ENCODE measurements around the gene DNAJC7.
"Not testable (repeated sequence)": the region's sequence is repeated elsewhere in the genome, so short reads cannot be mapped to it uniquely, and the experiment has no call there.

The DNAJC7 gene

GRCh38 chr17:42018988-42019387 is 1.7 kb upstream of the DNAJC7 start:
- Histone ChIP-seq H3K36me3 (ENCODE audit: insufficient read depth, insufficient read length, low read length) (peaks cover 39% of the 10 kb centered on the region), H3K4me1 (ENCODE audit: insufficient read depth, insufficient read length) (peaks cover 6% of the 10 kb centered on the region)

GRCh38 chr17:42018339-42018738 is 1.1 kb upstream of the DNAJC7 start:
- no peaks in the 10 kb centered on the region for H3K9me3 ChIP-seq (ENCODE audit: insufficient read depth, low read length)
- no peaks in the 10 kb centered on the region for H3K27me3 ChIP-seq (ENCODE audit: insufficient read depth, insufficient read length)
- peaks cover 33% of the 10 kb centered on the region for H3K36me3 ChIP-seq (ENCODE audit: insufficient read depth, insufficient read length, low read length)
- DNase-seq (ENCODE audit: low read depth, low spot score) = no peak
- TF ChIP-seq YY1 (IDR thresholded peaks at IDR 0.05; ENCODE audit: insufficient read depth, insufficient read length) (no peak), ZNF274 (IDR thresholded peaks at IDR 0.05; ENCODE audit: low read depth, low read length) (no peak), SUZ12 (IDR thresholded peaks at IDR 0.05; ENCODE audit: extremely low read depth, insufficient read depth, insufficient read length) (no peak)
- peak overlapping the region; percentile 97 for H3K9ac ChIP-seq (ENCODE audit: insufficient read length, low read depth)
- no peaks in the 10 kb centered on the region for H3K4me1 ChIP-seq (ENCODE audit: insufficient read depth, insufficient read length)
- peak overlapping the region; percentile 94 for H3K4me3 ChIP-seq (ENCODE audit: insufficient read length, low read depth)

More at GRCh38 chr17:42018988-42019387, 1.7 kb upstream of the DNAJC7 start:
- TF ChIP-seq YY1 (IDR thresholded peaks at IDR 0.05; ENCODE audit: insufficient read depth, insufficient read length) = no peak
- no peak for TF ChIP-seq ZNF274 (IDR thresholded peaks at IDR 0.05; ENCODE audit: low read depth, low read length)
- TF ChIP-seq SUZ12 (IDR thresholded peaks at IDR 0.05; ENCODE audit: extremely low read depth, insufficient read depth, insufficient read length) = no peak
- no peak overlapping the region for H3K4me3 ChIP-seq (ENCODE audit: insufficient read length, low read depth)
- no peaks in the 10 kb centered on the region for H3K9me3 ChIP-seq (ENCODE audit: insufficient read depth, low read length)
- DNase-seq (ENCODE audit: low read depth, low spot score) = no peak
- no peaks in the 10 kb centered on the region for H3K27me3 ChIP-seq (ENCODE audit: insufficient read depth, insufficient read length)
- H3K9ac ChIP-seq (ENCODE audit: insufficient read length, low read depth) = no peak overlapping the region

DNA sequence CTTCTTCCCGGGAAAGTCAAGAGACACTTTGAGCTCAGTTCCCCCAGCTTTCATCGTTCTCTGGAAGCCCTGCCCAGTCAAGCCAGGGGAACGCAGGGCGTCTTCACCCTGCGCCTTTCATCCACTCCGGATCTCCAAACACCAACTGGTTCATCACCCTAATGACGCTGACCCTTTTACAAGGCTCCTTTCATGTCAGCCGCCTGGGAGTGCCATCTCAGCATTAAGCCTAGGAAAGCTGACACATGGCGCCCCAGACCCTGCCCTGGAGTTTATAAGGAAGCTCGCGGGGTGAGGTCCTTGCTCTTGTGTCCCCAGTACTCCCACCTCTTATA is 594 bp upstream of the DNAJC7 start:
- H3K9ac ChIP-seq (ENCODE audit: insufficient read length, low read depth) = peak overlapping the region; percentile 97
- DNase-seq (ENCODE audit: low read depth, low spot score) = no peak
- TF ChIP-seq SUZ12 (IDR thresholded peaks at IDR 0.05; ENCODE audit: extremely low read depth, insufficient read depth, insufficient read length) = no peak
- no peak for TF ChIP-seq YY1 (IDR thresholded peaks at IDR 0.05; ENCODE audit: insufficient read depth, insufficient read length)
- TF ChIP-seq ZNF274 (IDR thresholded peaks at IDR 0.05; ENCODE audit: low read depth, low read length) = no peak
- H3K36me3 ChIP-seq (ENCODE audit: insufficient read depth, insufficient read length, low read length) = peaks cover 33% of the 10 kb centered on the region
- H3K27me3 ChIP-seq (ENCODE audit: insufficient read depth, insufficient read length) = no peaks in the 10 kb centered on the region
- H3K9me3 ChIP-seq (ENCODE audit: insufficient read depth, low read length) = no peaks in the 10 kb centered on the region
- H3K4me1 ChIP-seq (ENCODE audit: insufficient read depth, insufficient read length) = no peaks in the 10 kb centered on the region
- peak overlapping the region; percentile 94 for H3K4me3 ChIP-seq (ENCODE audit: insufficient read length, low read depth)

- DNase-seq (ENCODE audit: low read depth, low spot score) = no peak
- no peaks in the 10 kb centered on the region for H3K27me3 ChIP-seq (ENCODE audit: insufficient read depth, insufficient read length)
- peaks cover 33% of the 10 kb centered on the region for H3K36me3 ChIP-seq (ENCODE audit: insufficient read depth, insufficient read length, low read length)
- peak overlapping the region; percentile 97 for H3K9ac ChIP-seq (ENCODE audit: insufficient read length, low read depth)
- no peaks in the 10 kb centered on the region for H3K9me3 ChIP-seq (ENCODE audit: insufficient read depth, low read length)
- no peak for TF ChIP-seq SUZ12 (IDR thresholded peaks at IDR 0.05; ENCODE audit: extremely low read depth, insufficient read depth, insufficient read length)
- no peak for TF ChIP-seq YY1 (IDR thresholded peaks at IDR 0.05; ENCODE audit: insufficient read depth, insufficient read length)
- no peak for TF ChIP-seq ZNF274 (IDR thresholded peaks at IDR 0.05; ENCODE audit: low read depth, low read length)
- H3K4me3 ChIP-seq (ENCODE audit: insufficient read length, low read depth) = peak overlapping the region; percentile 94
- no peaks in the 10 kb centered on the region for H3K4me1 ChIP-seq (ENCODE audit: insufficient read depth, insufficient read length)
These were observed 818 bp downstream of the DNAJC7 start for GRCh38 chr17:42016411-42016831.

DNA sequence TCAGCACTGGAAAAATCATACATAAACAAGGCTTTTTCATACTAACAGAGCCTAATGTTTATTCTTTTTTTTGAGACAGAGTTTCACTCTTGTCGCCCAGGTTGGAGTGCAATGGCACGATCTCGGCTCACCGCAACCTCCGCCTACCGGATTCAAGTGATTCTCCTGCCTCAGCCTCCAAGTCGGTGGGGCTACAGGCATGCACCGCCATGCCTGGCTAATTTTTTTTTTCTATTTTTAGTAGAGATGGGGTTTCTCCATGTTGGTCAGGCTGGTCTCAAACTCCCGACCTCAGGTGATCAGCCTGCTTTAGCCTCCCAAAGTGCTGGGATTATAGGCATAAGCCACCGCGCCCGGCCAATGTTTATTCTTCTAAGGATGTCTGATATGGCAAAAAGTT is 3.5 kb downstream of the DNAJC7 start:
- peaks cover 52% of the 10 kb centered on the region for H3K36me3 ChIP-seq (ENCODE audit: insufficient read depth, insufficient read length, low read length)
- H3K9me3 ChIP-seq (ENCODE audit: insufficient read depth, low read length); H3K9ac ChIP-seq (ENCODE audit: insufficient read length, low read depth); DNase-seq (ENCODE audit: low read depth, low spot score); H3K4me1 ChIP-seq (ENCODE audit: insufficient read depth, insufficient read length); H3K4me3 ChIP-seq (ENCODE audit: insufficient read length, low read depth); H3K27me3 ChIP-seq (ENCODE audit: insufficient read depth, insufficient read length): not testable (repeated sequence)

GRCh38 chr17:42012363-42012762 is 4.9 kb downstream of the DNAJC7 start:
- not testable (repeated sequence) for H3K4me3 ChIP-seq (ENCODE audit: insufficient read length, low read depth); H3K9me3 ChIP-seq (ENCODE audit: insufficient read depth, low read length); H3K9ac ChIP-seq (ENCODE audit: insufficient read length, low read depth); H3K27me3 ChIP-seq (ENCODE audit: insufficient read depth, insufficient read length); H3K4me1 ChIP-seq (ENCODE audit: insufficient read depth, insufficient read length); DNase-seq (ENCODE audit: low read depth, low spot score)
- H3K36me3 ChIP-seq (ENCODE audit: insufficient read depth, insufficient read length, low read length) = peaks cover 54% of the 10 kb centered on the region

DNA sequence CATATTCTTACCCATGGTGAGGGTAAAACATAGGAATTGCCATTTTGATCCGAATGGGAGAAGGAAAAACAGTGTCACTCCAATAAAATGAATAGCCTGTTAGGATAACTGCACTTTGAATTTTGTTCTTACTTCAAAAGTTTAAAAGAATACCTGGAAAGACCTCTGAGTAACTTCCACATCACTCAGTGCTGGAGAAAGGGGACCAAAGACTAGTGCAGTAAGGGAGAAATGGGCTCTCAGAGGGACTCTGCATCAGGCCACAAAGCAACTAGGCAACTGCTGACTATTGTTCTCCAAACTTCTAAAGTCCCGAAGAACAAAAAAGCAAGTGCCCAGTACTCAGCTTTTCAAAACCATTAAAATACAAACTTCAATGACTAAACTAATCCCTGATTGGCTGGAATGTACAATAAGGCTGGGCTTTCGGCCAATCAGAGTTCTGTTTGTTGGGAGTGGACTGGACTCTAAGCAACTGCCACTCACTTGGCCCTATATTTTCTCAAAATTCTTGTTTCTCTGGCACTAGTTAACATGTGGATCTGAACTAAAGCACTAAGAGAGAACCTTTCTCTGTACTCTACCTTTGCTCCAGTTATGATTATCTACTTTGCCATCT is 6.2 kb downstream of the DNAJC7 start:
- no peak for DNase-seq (ENCODE audit: low read depth, low spot score)
- H3K36me3 ChIP-seq (ENCODE audit: insufficient read depth, insufficient read length, low read length) = peaks cover 61% of the 10 kb centered on the region
- H3K4me1 ChIP-seq (ENCODE audit: insufficient read depth, insufficient read length) = peaks cover 3% of the 10 kb centered on the region
- no peak overlapping the region for H3K9ac ChIP-seq (ENCODE audit: insufficient read length, low read depth)
- TF ChIP-seq ZNF274 (IDR thresholded peaks at IDR 0.05; ENCODE audit: low read depth, low read length) (no peak), SUZ12 (IDR thresholded peaks at IDR 0.05; ENCODE audit: extremely low read depth, insufficient read depth, insufficient read length) (no peak), YY1 (IDR thresholded peaks at IDR 0.05; ENCODE audit: insufficient read depth, insufficient read length) (no peak)
- H3K27me3 ChIP-seq (ENCODE audit: insufficient read depth, insufficient read length) = no peaks in the 10 kb centered on the region
- H3K9me3 ChIP-seq (ENCODE audit: insufficient read depth, low read length) = no peaks in the 10 kb centered on the region
- no peak overlapping the region for H3K4me3 ChIP-seq (ENCODE audit: insufficient read length, low read depth)

GRCh38 chr17:42010266-42010680 is 7.0 kb downstream of the DNAJC7 start:
- not testable (repeated sequence) for H3K4me1 ChIP-seq (ENCODE audit: insufficient read depth, insufficient read length); H3K4me3 ChIP-seq (ENCODE audit: insufficient read length, low read depth); H3K9me3 ChIP-seq (ENCODE audit: insufficient read depth, low read length); H3K9ac ChIP-seq (ENCODE audit: insufficient read length, low read depth); DNase-seq (ENCODE audit: low read depth, low spot score); H3K27me3 ChIP-seq (ENCODE audit: insufficient read depth, insufficient read length)
- H3K36me3 ChIP-seq (ENCODE audit: insufficient read depth, insufficient read length, low read length) = peaks cover 59% of the 10 kb centered on the region

Measured in NT2/D1 (cell line).